T47D (cell line): ENCODE data around the gene ADCY4.
"Not testable (repeated sequence)": the region's sequence is repeated elsewhere in the genome, so short reads cannot be mapped to it uniquely, and the experiment has no call there.

ENCODE experiments used
- DNase-seq, 2 experiments: peaks; one replicate each; pipeline versions ENCODE4 v3.0.0 to v3.0.0-alpha.2; 2011 to 2012; ENCODE audit warnings: low read depth in 1 of 2, low spot score in 1 of 2
- JUND ChIP-seq: IDR thresholded peaks from 2 replicates; pipeline ENCODE4 v1.6.1; 2012; ENCODE audit warnings: low read depth
- in situ Hi-C: cut with HindIII; loops from 2 replicates; pipeline ENCODE4 v1.10.0; 2016; ENCODE audit warnings: low sequenced_read_pairs, low pct_unique_long_range_greater_than_20kb

The ADCY4 gene

GRCh38 chr14:24334431-24335291 lies at the start of gene ADCY4:
TSS of gene ADCY4 (minus strand) at chr14:24335071. CDS start at chr14:24334652, 419 bp downstream.
- no peak for TF ChIP-seq JUND
- DNase-seq: no peak

GRCh38 chr14:24384169-24384568 lies 49.3 kb upstream of the ADCY4 start:
- TF ChIP-seq JUND: no peak
- DNase-seq: no peak
- in situ Hi-C loops: no loop called here

More at GRCh38 chr14:24334431-24335291, at the start of gene ADCY4:
- in situ Hi-C loops: no loop called here

DNA sequence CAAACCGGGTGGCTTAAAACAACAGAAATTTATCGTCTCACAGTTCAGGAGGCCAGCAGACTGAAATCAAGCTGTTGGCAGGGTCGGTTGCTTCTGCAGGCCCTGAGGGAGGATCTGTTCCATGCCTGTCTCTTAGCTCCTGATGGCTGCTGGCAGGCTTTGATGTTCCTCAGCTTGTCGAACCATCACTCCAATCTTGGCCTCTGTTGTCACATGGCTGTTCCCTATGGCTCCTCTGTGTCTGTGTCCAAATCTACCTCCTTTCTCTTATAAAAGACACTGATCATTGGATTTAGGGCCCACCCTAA lies 47.1 kb upstream of the ADCY4 start:
- no peak for DNase-seq
- TF ChIP-seq JUND: no peak
- in situ Hi-C loops: no loop called here

DNA sequence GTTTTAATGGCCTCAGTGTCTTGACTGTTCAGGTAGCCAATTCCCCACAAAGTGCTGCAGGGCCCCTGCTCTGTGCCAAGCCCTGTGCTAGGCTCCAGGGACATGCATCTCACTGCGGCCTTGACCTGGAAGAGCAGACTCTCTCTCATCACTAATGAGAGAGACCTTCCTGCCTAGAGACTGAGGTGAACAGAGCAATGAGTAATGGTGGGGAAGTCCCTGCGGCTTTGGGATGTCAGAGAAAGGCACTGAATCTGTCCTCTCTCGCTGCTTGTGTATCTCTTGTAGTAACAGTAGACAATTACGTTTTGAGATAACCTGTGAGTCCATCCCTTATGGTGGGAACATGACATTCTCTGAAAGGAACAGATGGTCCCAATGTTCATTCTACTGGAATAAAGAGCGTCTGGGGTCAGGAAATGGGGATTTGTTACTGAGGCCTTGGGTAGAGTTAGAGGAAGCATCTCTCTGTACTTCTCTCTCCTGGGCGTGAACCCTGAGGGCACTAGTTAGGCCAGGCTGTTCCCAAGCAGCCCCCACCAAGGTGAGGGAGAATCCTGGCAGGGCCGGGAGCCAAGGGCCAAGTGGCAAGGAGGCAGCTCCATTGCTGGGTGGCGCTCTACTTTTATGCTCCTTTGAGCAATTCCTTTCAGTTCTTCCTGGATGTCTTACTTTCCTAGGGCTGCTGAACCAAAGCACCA lies 46.6 kb upstream of the ADCY4 start:
- in situ Hi-C loops: no loop called here

GRCh38 chr14:24379907-24380730 lies 45.2 kb upstream of the ADCY4 start:
- no peak for TF ChIP-seq JUND
- DNase-seq: no peak
- in situ Hi-C loops: no loop called here

More for the DNA sequence above, 46.6 kb upstream of the ADCY4 start:
- DNase-seq: no peak
- TF ChIP-seq JUND: no peak

DNA sequence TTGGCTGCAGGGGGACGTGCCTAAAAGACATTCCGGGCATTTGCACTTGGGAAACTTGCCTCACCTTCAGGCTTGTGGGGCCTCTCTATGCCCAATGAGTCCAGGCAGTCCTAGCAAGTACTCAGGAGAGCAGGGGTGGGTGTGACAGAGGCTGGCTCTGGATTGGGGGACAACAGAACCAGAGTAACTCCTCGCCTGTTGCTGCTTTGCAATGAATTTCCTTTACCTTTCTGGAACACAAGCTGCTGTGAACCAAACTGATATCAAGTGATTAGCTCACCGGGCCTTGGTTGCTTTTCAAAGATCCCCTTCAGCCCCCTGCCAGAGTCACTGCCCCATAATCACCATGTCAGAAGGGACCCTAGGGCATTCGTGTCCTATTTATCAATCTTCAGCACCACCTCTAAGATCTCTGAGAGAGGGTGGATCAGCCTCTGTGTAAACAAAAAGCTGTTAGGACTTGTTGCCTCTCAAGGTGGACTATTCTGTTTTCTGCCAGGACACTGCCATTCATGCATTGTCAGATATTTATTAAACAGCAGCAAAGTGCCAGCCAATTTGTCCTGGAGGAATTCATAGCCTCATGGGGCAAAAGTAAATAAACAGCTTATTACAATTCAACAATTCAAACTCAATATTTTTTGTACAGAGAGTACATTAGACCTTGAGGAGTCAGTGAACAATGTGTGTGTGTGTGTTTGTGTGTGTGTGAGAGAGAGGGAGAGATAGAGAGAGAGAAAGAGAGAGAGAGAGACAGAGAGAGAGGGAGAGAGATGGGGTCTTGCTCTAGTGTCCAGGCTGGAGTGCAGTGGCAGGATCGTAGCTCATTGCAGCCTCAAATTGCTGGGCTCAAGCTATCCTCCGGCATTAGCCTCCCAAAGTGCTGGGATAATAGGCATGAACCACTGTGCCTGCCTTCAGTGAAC lies 44.4 kb upstream of the ADCY4 start:
- DNase-seq: no peak
- in situ Hi-C loops: no loop called here
- TF ChIP-seq JUND: no peak

DNA sequence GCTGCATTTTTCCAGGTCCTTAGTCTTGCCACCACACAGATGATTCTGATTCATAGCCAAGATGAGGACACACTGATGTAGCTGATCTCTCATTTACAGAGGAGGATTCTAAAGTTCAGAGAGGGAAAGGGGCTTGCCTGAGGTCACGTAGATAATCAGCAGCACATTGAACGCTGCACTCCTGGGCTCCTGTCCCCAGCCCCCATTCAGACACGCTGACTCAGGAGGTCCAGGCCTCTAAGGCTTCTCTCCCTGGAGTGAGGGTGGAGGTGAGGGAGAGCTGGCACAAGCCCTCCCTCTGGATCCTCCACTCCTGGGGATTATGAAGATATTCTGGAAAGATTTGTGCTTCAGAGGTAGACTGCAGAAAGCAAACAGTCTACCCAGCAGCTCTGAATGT lies 43.5 kb upstream of the ADCY4 start:
- no peak for DNase-seq
- in situ Hi-C loops: no loop called here
- no peak for TF ChIP-seq JUND

DNA sequence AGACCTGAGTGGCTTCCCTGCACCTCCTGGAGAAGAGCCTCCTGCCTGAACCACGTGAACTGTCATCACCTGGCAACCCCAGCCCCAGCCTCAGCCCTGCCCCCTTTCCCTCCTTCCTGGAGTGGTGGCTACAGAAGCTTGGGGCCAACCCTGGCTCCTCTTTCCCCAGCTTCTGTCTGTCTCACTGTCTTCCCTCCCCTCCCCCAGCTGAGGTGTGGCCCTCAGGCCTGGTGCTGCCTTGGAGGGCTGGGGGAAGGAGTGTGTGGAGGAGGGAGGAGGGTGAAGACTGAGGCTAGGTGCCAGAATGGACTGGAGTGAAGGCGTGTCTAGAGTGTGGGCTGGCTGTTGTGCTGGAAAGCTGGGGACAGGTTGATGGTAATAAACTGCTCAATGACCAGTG lies 42.8 kb upstream of the ADCY4 start:
- in situ Hi-C loops: no loop called here
- DNase-seq: peak in 1 of 2 experiments; percentile 44
- TF ChIP-seq JUND: no peak

GRCh38 chr14:24377126-24377525 lies 42.3 kb upstream of the ADCY4 start:
- in situ Hi-C loops: no loop called here
- DNase-seq: no peak
- TF ChIP-seq JUND: no peak

GRCh38 chr14:24376448-24377070 lies 41.7 kb upstream of the ADCY4 start:
- no peak for TF ChIP-seq JUND
- DNase-seq: no peak
- in situ Hi-C loops: no loop called here

GRCh38 chr14:24372701-24373416 lies 38.0 kb upstream of the ADCY4 start:
- DNase-seq: no peak
- in situ Hi-C loops: no loop called here
- no peak for TF ChIP-seq JUND

- DNase-seq, in situ Hi-C loops: not testable (repeated sequence)
Measured at GRCh38 chr14:24371605-24372004, 36.7 kb upstream of the ADCY4 start.
